ENCODE results near the gene C2orf92.

The C2orf92 gene

GRCh38 chr2:97653473-97653872 lies 16.0 kb upstream of the C2orf92 start:
- Histone ChIP-seq H3K4me3 (ENCODE audit: severe bottlenecking) (no peak overlapping the region), H3K4me1 (ENCODE audit: insufficient read depth, poor library complexity, severe bottlenecking) (no peaks in the 10 kb centered on the region), H3K9me3 (ENCODE audit: severe bottlenecking) (no peaks in the 10 kb centered on the region), H3K27ac (ENCODE audit: poor library complexity, severe bottlenecking) (no peak overlapping the region), H3K27me3 (ENCODE audit: insufficient read depth, poor library complexity, severe bottlenecking) (no peaks in the 10 kb centered on the region), H3K36me3 (ENCODE audit: low read depth) (peaks cover 30% of the 10 kb centered on the region)
- no peak for TF ChIP-seq CTCF (IDR thresholded peaks at IDR 0.05; ENCODE audit: poor library complexity, severe bottlenecking)
- DNase-seq (ENCODE audit: low spot score) (no peak), ATAC-seq (ENCODE audit: low read depth) (no peak)

- no peak for TF ChIP-seq CTCF (IDR thresholded peaks at IDR 0.05; ENCODE audit: poor library complexity, severe bottlenecking)
- no peaks in the 10 kb centered on the region for H3K27me3 ChIP-seq (ENCODE audit: insufficient read depth, poor library complexity, severe bottlenecking)
- no peaks in the 10 kb centered on the region for H3K4me1 ChIP-seq (ENCODE audit: insufficient read depth, poor library complexity, severe bottlenecking)
- H3K4me3 ChIP-seq (ENCODE audit: severe bottlenecking), result no peak overlapping the region
- ATAC-seq (ENCODE audit: low read depth), result no peak
- no peaks in the 10 kb centered on the region for H3K9me3 ChIP-seq (ENCODE audit: severe bottlenecking)
- H3K36me3 ChIP-seq (ENCODE audit: low read depth), result peaks cover 29% of the 10 kb centered on the region
- no peak for DNase-seq (ENCODE audit: low spot score)
- H3K27ac ChIP-seq (ENCODE audit: poor library complexity, severe bottlenecking), result no peak overlapping the region
These were observed 15.6 kb upstream of the C2orf92 start for GRCh38 chr2:97653874-97654273.

GRCh38 chr2:97654309-97654708 lies 15.2 kb upstream of the C2orf92 start:
- Histone ChIP-seq H3K4me3 (ENCODE audit: severe bottlenecking) (no peak overlapping the region), H3K27me3 (ENCODE audit: insufficient read depth, poor library complexity, severe bottlenecking) (no peaks in the 10 kb centered on the region), H3K27ac (ENCODE audit: poor library complexity, severe bottlenecking) (no peak overlapping the region), H3K36me3 (ENCODE audit: low read depth) (peaks cover 28% of the 10 kb centered on the region), H3K9me3 (ENCODE audit: severe bottlenecking) (no peaks in the 10 kb centered on the region), H3K4me1 (ENCODE audit: insufficient read depth, poor library complexity, severe bottlenecking) (no peaks in the 10 kb centered on the region)
- no peak for ATAC-seq (ENCODE audit: low read depth)
- TF ChIP-seq CTCF (IDR thresholded peaks at IDR 0.05; ENCODE audit: poor library complexity, severe bottlenecking), result no peak
- DNase-seq (ENCODE audit: low spot score), result no peak

GRCh38 chr2:97654791-97655190 lies 14.7 kb upstream of the C2orf92 start:
- Histone ChIP-seq H3K9me3 (ENCODE audit: severe bottlenecking) (no peaks in the 10 kb centered on the region), H3K4me3 (ENCODE audit: severe bottlenecking) (no peak overlapping the region), H3K27me3 (ENCODE audit: insufficient read depth, poor library complexity, severe bottlenecking) (no peaks in the 10 kb centered on the region), H3K4me1 (ENCODE audit: insufficient read depth, poor library complexity, severe bottlenecking) (no peaks in the 10 kb centered on the region), H3K27ac (ENCODE audit: poor library complexity, severe bottlenecking) (no peak overlapping the region), H3K36me3 (ENCODE audit: low read depth) (peaks cover 28% of the 10 kb centered on the region)
- DNase-seq (ENCODE audit: low spot score), result no peak
- TF ChIP-seq CTCF (IDR thresholded peaks at IDR 0.05; ENCODE audit: poor library complexity, severe bottlenecking), result no peak
- ATAC-seq (ENCODE audit: low read depth), result no peak

GRCh38 chr2:97656129-97656755 lies 13.3 kb upstream of the C2orf92 start:
- ATAC-seq (ENCODE audit: low read depth), result no peak
- no peak for TF ChIP-seq CTCF (IDR thresholded peaks at IDR 0.05; ENCODE audit: poor library complexity, severe bottlenecking)
- no peak for DNase-seq (ENCODE audit: low spot score)
- Histone ChIP-seq H3K4me3 (ENCODE audit: severe bottlenecking) (no peak overlapping the region), H3K27me3 (ENCODE audit: insufficient read depth, poor library complexity, severe bottlenecking) (no peaks in the 10 kb centered on the region), H3K9me3 (ENCODE audit: severe bottlenecking) (no peaks in the 10 kb centered on the region), H3K27ac (ENCODE audit: poor library complexity, severe bottlenecking) (no peak overlapping the region), H3K36me3 (ENCODE audit: low read depth) (peaks cover 35% of the 10 kb centered on the region), H3K4me1 (ENCODE audit: insufficient read depth, poor library complexity, severe bottlenecking) (no peaks in the 10 kb centered on the region)
